GM12878 (cell line): Measurements from ENCODE around the gene PRRT1B. TPM values are rescaled to one million over a fixed set of nuclear protein-coding genes. Genes with fewer than 3 reads are reported as not detected.

Source experiments
- ATAC-seq: fragments of 200-7000 bp; cut with Tn5 transposase; 3 replicates; pipeline ENCODE4 v1.9.1; 2020; ENCODE audit warnings: mild to moderate bottlenecking, moderate library complexity
- BruUV-seq: library from RNA; stranded (reverse); fragments of 400-500 nt; replicated peaks from 2 replicates; lab custom pipeline; 2021; lab: Mats Ljungman, UMichigan
- CTCF ChIA-PET: fragments of 300-600 bp; sonication (Branson Sonifier 250); formaldehyde crosslinking; extraction: SDS; loops from one replicate; lab custom pipeline; 2021; ENCODE audit warnings: inconsistent platforms; lab: Yijun Ruan, JAX
- POLR2A ChIA-PET: fragments of 350-600 bp; formaldehyde crosslinking; extraction: SDS; loops from one replicate; lab custom pipeline; 2021; ENCODE audit warnings: inconsistent platforms; lab: Charles Lee
- RAD21 ChIA-PET: fragments of 300-600 bp; sonication (Branson Sonifier 250); formaldehyde crosslinking; loops from one replicate; lab custom pipeline; 2023; ENCODE audit warnings: antibody characterized with exemption; ENCODE audit not compliant: unreplicated experiment; lab: Charles Lee
- SMC1A ChIA-PET: fragments of 300-600 bp; sonication (Branson Sonifier 250); formaldehyde crosslinking; loops from one replicate; lab custom pipeline; 2023; ENCODE audit not compliant: unreplicated experiment, uncharacterized antibody; lab: Charles Lee
- DNase-seq: peaks from one replicate; pipeline ENCODE4 v3.0.0-alpha.2; 2011; ENCODE audit warnings: low read depth, low spot score
- FAIRE-seq: peaks from 3 replicates; lab custom pipeline; 2011; peaks lifted over from hg19 to GRCh38; lab: Jason Lieb, UNC
- H2AFZ ChIP-seq: 2 replicates; pipeline ENCODE4 v1.6.0; 2011; ENCODE audit warnings: low read depth, low read length, control low read depth; ENCODE audit not compliant: control insufficient read depth
- H3K27ac ChIP-seq: 2 replicates; pipeline ENCODE4 v1.5.1; 2011; ENCODE audit warnings: control low read depth; ENCODE audit not compliant: control insufficient read depth, insufficient read depth
- H3K27me3 ChIP-seq, 2 experiments: replicated peaks in 1 of 2; 2 replicates each; pipeline versions ENCODE4 v1.6.0 to v1.6.1; 2011; ENCODE audit warnings: low read length in 1 of 2; ENCODE audit not compliant: control insufficient read depth in 2 of 2, insufficient read depth in 2 of 2
- H3K36me3 ChIP-seq, 2 experiments: 2 replicates each; pipeline ENCODE4 v1.5.1; 2011; ENCODE audit warnings: low read length in 1 of 2; ENCODE audit not compliant: control insufficient read depth in 2 of 2, insufficient read depth in 2 of 2
- H3K4me1 ChIP-seq: 2 replicates; pipeline ENCODE4 v1.6.1; 2011; ENCODE audit warnings: mild to moderate bottlenecking, low read length, moderate library complexity, mixed read lengths; ENCODE audit not compliant: control insufficient read depth, insufficient read depth
- H3K4me2 ChIP-seq: 2 replicates; pipeline ENCODE4 v1.6.0; 2011; ENCODE audit warnings: control low read depth; ENCODE audit not compliant: control insufficient read depth, insufficient read depth
- H3K4me3 ChIP-seq: fragments of 200-600 bp; sonication (generic); 2 replicates; pipeline ENCODE4 v1.5.1; 2016
- H3K79me2 ChIP-seq: 2 replicates; pipeline ENCODE4 v1.6.0; 2011; ENCODE audit warnings: low read length; ENCODE audit not compliant: control insufficient read depth, insufficient read depth
- H3K9ac ChIP-seq: 2 replicates; pipeline ENCODE4 v1.8.0; 2011; ENCODE audit warnings: low read length, control low read depth, mixed read lengths; ENCODE audit not compliant: control insufficient read depth, insufficient read depth
- H3K9me3 ChIP-seq: replicated peaks from 3 replicates; pipeline ENCODE4 v1.5.1; 2011; ENCODE audit warnings: mild to moderate bottlenecking, low read length; ENCODE audit not compliant: control insufficient read depth, insufficient read depth
- H4K20me1 ChIP-seq: 2 replicates; pipeline ENCODE4 v1.6.0; 2011; ENCODE audit not compliant: control insufficient read depth, insufficient read depth
- CHD2 ChIP-seq: IDR thresholded peaks from 2 replicates; pipeline ENCODE4 v1.6.1; 2011; ENCODE audit warnings: low read depth, low read length, improper control_type of control experiment, borderline replicate concordance
- CREB1 ChIP-seq: IDR thresholded peaks from 2 replicates; pipeline ENCODE4 v1.6.1; 2012; ENCODE audit warnings: low read depth, mild to moderate bottlenecking, inconsistent platforms
- DPF2 ChIP-seq: fragments of 450-650 bp; IDR thresholded peaks from 2 replicates; pipeline ENCODE4 v1.6.1; 2017; ENCODE audit warnings: mild to moderate bottlenecking
- ETV6 ChIP-seq, 2 experiments: fragments of 450-650 bp in 1 of 2; IDR thresholded peaks in 1 of 2; conservative IDR thresholded peaks in 1 of 2; 2 replicates each; pipeline ENCODE4 v1.6.1; 2014; ENCODE audit warnings: antibody characterized with exemption in 1 of 2, borderline replicate concordance in 1 of 2, low read depth in 1 of 2, mild to moderate bottlenecking in 1 of 2, moderate library complexity in 1 of 2
- SRF ChIP-seq, 2 experiments: IDR thresholded peaks; 2 replicates each; pipeline ENCODE4 v1.6.1; 2011; ENCODE audit warnings: low read depth in 2 of 2, low read length in 2 of 2, mild to moderate bottlenecking in 1 of 2, moderate library complexity in 1 of 2
- WGBS: methylation state at CpG from one replicate; pipeline ENCODE4 v1.1.6; 2016; ENCODE audit warnings: low lambda C conversion rate; ENCODE audit not compliant: insufficient replicate concordance, insufficient coverage; ENCODE audit errors: missing lambda C conversion rate; 5-methylcytosine and 5-hydroxymethylcytosine counted together
- in situ Hi-C: fragments of 300-500 bp; cut with MboI; formaldehyde crosslinking; loops from 9 replicates; pipeline ENCODE4 v1.14.3; 2018; ENCODE audit warnings: mixed read lengths
- intact Hi-C: fragments of 100-400 bp; cut with micrococcal nuclease; formaldehyde crosslinking; loops from one replicate; pipeline ENCODE4 v1.14.2; 2022; ENCODE audit not compliant: unreplicated experiment
- polyA plus RNA-seq, 11 experiments: library from polyadenylated mRNA; depleted of rRNA in 4 of 11; unstranded in 6 of 11; stranded (reverse) in 5 of 11; fragments of >200 nt; fragmentation: Nextera tagmentation in 4 of 11; fragmentation: Illumina TruSeq in 1 of 11; extraction: Ambion mirVana in 4 of 11; extraction: Trizol in 1 of 11; gene quantifications; 1 replicate in 1 of 11; 2 replicates in 10 of 11; pipeline versions ENCODE4 v1.2.1 to v1.2.3, GENCODE V29; 2011 to 2016; ENCODE audit warnings: inconsistent platforms in 2 of 11, missing spikeins in 2 of 11, low read depth in 1 of 11
- total RNA-seq, 4 experiments: library from RNA; depleted of rRNA in 3 of 4; stranded (reverse); fragments of >200 nt in 3 of 4; fragmentation: Illumina TruSeq in 1 of 4; extraction: Trizol in 1 of 4; gene quantifications; 2 replicates each; pipeline versions ENCODE4 v1.2.1 to v1.2.3, GENCODE V29; 2013 to 2021
- TF ChIP-seq, protein P1 (sequence below): fragments of 450-650 bp; IDR thresholded peaks from 2 replicates; pipeline ENCODE4 v1.6.1; 2018; ENCODE audit warnings: borderline replicate concordance, mild to moderate bottlenecking; ENCODE audit not compliant: partially characterized antibody
- TF ChIP-seq, protein P2 (sequence below): fragments of 450-650 bp; IDR thresholded peaks from 2 replicates; pipeline ENCODE4 v1.6.1; 2018; ENCODE audit warnings: mild to moderate bottlenecking, low read depth, moderate library complexity; ENCODE audit not compliant: partially characterized antibody

PRRT1B gene
- total and polyA plus RNA-seq, 10 of the 15 experiments (the other 5 are each of a cell fraction or from before 2014, with no cell fraction given) = not detected

DNA sequence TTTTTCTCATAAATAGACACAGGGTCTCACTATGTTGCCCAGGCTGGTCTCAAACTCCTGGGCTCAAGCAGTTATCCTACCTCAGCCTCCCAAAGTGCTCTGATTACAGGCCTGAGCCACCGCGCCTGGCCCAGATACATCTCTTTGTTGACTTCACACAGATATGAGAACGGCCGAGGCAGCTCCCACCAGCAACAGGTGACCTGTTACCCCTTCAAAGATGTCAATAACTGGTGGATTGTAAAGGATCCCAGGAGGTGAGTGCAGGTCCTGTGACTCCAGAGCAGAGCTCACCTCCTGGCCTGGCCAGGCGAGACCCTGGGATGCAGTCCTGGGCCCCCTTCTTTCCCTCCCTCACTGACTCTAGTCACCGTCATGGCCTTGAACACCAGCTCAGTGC lies 33.4 kb upstream of the PRRT1B start:
- H3K4me2 ChIP-seq = no peak overlapping the region
- in situ Hi-C loops = no loop called here
- no peak for ATAC-seq
- SMC1A ChIA-PET = no interaction called here
- RAD21 ChIA-PET = no interaction called here
- H3K9ac ChIP-seq = no peak overlapping the region
- H4K20me1 ChIP-seq = no peaks in the 10 kb centered on the region
- no TSS peak for BruUV-seq
- H3K27ac ChIP-seq = no peak overlapping the region
- FAIRE-seq = no peak
- H3K4me3 ChIP-seq = no peak overlapping the region
- no peaks in the 10 kb centered on the region for H3K79me2 ChIP-seq
- H3K36me3 ChIP-seq = peaks cover 7 to 19% of the 10 kb centered on the region in 2 experiments; a peak in 3 of 4 replicates
- POLR2A ChIA-PET = no interaction called here
- no peaks in the 10 kb centered on the region for H3K9me3 ChIP-seq
- H3K4me1 ChIP-seq = no peaks in the 10 kb centered on the region
- H2AFZ ChIP-seq = no peak overlapping the region
- 98% methylated on average over 6 of the region's 6 CpGs for WGBS
- no peaks in the 10 kb centered on the region for H3K27me3 ChIP-seq
- intact Hi-C loops = no loop called here
- TF ChIP-seq, protein P1, sequence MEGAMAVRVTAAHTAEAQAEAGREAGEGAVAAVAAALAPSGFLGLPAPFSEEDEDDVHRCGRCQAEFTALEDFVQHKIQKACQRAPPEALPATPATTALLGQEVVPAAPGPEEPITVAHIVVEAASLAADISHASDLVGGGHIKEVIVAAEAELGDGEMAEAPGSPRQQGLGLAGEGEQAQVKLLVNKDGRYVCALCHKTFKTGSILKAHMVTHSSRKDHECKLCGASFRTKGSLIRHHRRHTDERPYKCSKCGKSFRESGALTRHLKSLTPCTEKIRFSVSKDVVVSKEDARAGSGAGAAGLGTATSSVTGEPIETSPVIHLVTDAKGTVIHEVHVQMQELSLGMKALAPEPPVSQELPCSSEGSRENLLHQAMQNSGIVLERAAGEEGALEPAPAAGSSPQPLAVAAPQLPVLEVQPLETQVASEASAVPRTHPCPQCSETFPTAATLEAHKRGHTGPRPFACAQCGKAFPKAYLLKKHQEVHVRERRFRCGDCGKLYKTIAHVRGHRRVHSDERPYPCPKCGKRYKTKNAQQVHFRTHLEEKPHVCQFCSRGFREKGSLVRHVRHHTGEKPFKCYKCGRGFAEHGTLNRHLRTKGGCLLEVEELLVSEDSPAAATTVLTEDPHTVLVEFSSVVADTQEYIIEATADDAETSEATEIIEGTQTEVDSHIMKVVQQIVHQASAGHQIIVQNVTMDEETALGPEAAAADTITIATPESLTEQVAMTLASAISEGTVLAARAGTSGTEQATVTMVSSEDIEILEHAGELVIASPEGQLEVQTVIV = no peak
- TF ChIP-seq DPF2 (no peak), ETV6 (conservative IDR thresholded peaks at IDR 0.05 in 1 of 2, IDR thresholded peaks at IDR 0.05 in 1 of 2; ENCODE audit: borderline replicate concordance in 1 of 2, low read depth in 1 of 2) (no peak), CHD2 (no peak), CREB1 (no peak), SRF (IDR thresholded peaks at IDR 0.05; ENCODE audit: low read depth in 2 of 2, low read length in 2 of 2) (no peak)
- TF ChIP-seq, protein P2, sequence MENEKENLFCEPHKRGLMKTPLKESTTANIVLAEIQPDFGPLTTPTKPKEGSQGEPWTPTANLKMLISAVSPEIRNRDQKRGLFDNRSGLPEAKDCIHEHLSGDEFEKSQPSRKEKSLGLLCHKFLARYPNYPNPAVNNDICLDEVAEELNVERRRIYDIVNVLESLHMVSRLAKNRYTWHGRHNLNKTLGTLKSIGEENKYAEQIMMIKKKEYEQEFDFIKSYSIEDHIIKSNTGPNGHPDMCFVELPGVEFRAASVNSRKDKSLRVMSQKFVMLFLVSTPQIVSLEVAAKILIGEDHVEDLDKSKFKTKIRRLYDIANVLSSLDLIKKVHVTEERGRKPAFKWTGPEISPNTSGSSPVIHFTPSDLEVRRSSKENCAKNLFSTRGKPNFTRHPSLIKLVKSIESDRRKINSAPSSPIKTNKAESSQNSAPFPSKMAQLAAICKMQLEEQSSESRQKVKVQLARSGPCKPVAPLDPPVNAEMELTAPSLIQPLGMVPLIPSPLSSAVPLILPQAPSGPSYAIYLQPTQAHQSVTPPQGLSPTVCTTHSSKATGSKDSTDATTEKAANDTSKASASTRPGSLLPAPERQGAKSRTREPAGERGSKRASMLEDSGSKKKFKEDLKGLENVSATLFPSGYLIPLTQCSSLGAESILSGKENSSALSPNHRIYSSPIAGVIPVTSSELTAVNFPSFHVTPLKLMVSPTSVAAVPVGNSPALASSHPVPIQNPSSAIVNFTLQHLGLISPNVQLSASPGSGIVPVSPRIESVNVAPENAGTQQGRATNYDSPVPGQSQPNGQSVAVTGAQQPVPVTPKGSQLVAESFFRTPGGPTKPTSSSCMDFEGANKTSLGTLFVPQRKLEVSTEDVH = no peak
- CTCF ChIA-PET = no interaction called here
- no peak for DNase-seq
